HG03354 (cell line): ENCODE measurements around the gene LCMT1.
"Not testable (repeated sequence)": the region's sequence is repeated elsewhere in the genome, so short reads cannot be mapped to it uniquely, and the experiment has no call there.

Experiments used
- ATAC-seq: cut with Tn5 transposase; IDR thresholded peaks from one replicate; pipeline ENCODE4 v1.9.1; 2021; ENCODE audit warnings: mild to moderate bottlenecking; ENCODE audit not compliant: unreplicated experiment, poor library complexity, severe bottlenecking

Gene LCMT1

GRCh38 chr16:25177831-25178688, 66.5 kb downstream of the LCMT1 start:
- ATAC-seq: no peak

- not testable (repeated sequence) for ATAC-seq
Measured at GRCh38 chr16:25181236-25181635, 69.7 kb downstream of the LCMT1 start.

- ATAC-seq: no peak
Measured at GRCh38 chr16:25184771-25185170, 73.2 kb downstream of the LCMT1 start.

- no peak for ATAC-seq
Measured at GRCh38 chr16:25187491-25187795, 75.9 kb downstream of the LCMT1 start.

GRCh38 chr16:25189305-25189704, 77.8 kb downstream of the LCMT1 start:
- ATAC-seq: no peak

- no peak for ATAC-seq
Measured at GRCh38 chr16:25192096-25192495, 80.6 kb downstream of the LCMT1 start.

GRCh38 chr16:25194273-25194878, 82.8 kb downstream of the LCMT1 start:
- no peak for ATAC-seq

- no peak for ATAC-seq
Measured at GRCh38 chr16:25198021-25198420, 86.5 kb downstream of the LCMT1 start.

GRCh38 chr16:25199457-25199856, 87.9 kb downstream of the LCMT1 start:
- ATAC-seq: no peak

GRCh38 chr16:25210758-25211157, 99.2 kb downstream of the LCMT1 start:
- no peak for ATAC-seq

GRCh38 chr16:25212636-25213035, 101.1 kb downstream of the LCMT1 start:
- ATAC-seq: no peak

GRCh38 chr16:25213709-25214397, 102.3 kb downstream of the LCMT1 start:
- ATAC-seq: no peak

- ATAC-seq: no peak
Measured at GRCh38 chr16:25217112-25217511, 105.6 kb downstream of the LCMT1 start.

GRCh38 chr16:25217921-25218320, 106.4 kb downstream of the LCMT1 start:
- no peak for ATAC-seq

GRCh38 chr16:25219070-25219737, 107.7 kb downstream of the LCMT1 start:
- no peak for ATAC-seq

- ATAC-seq: no peak
Measured at GRCh38 chr16:25222959-25223358, 111.4 kb downstream of the LCMT1 start.

- no peak for ATAC-seq
Measured at GRCh38 chr16:25223964-25224363, 112.4 kb downstream of the LCMT1 start.

- no peak for ATAC-seq
Measured at GRCh38 chr16:25224731-25225319, 113.3 kb downstream of the LCMT1 start.
